Endothelial cell of umbilical vein (primary cell): ENCODE results near the gene RLN3. TPM values are rescaled to one million over a fixed set of nuclear protein-coding genes. Genes with fewer than 3 reads are reported as not detected.
A peak's percentile ranks its signal among the peaks of the same experiment; 100 is the strongest.

Source experiments
- BruUV-seq: library from RNA; stranded (reverse); fragments of 400-500 nt; replicated peaks from 2 replicates; lab custom pipeline; 2021; lab: Mats Ljungman, UMichigan
- CTCF ChIA-PET: fragments of 300-600, 350-600 bp; sonication (Branson Sonifier 250); formaldehyde crosslinking; loops from one replicate; lab custom pipeline; 2021; ENCODE audit warnings: antibody characterized with exemption, inconsistent platforms; lab: Charles Lee
- POLR2A ChIA-PET: fragments of 300-600, 350-600 bp; sonication (Branson Sonifier 250); formaldehyde crosslinking; loops from one replicate; lab custom pipeline; 2021; ENCODE audit warnings: antibody characterized with exemption, inconsistent platforms; lab: Charles Lee
- DNase-seq: peaks from one replicate; pipeline ENCODE4 v3.0.0-alpha.2; 2011; ENCODE audit warnings: low read depth, low spot score
- FAIRE-seq: peaks from 2 replicates; lab custom pipeline; 2011; peaks lifted over from hg19 to GRCh38; lab: Jason Lieb, UNC
- H2AFZ ChIP-seq: 2 replicates; pipeline ENCODE4 v1.6.0; 2012; ENCODE audit warnings: low read depth, low read length, control low read depth, inconsistent platforms
- H3K27ac ChIP-seq: 2 replicates; pipeline ENCODE4 v1.5.1; 2011; ENCODE audit warnings: low read depth, mild to moderate bottlenecking, control low read depth, low read length, moderate library complexity; ENCODE audit not compliant: insufficient read depth
- H3K27me3 ChIP-seq, 2 experiments: 2 replicates each; pipeline versions ENCODE4 v1.6.0 to v1.6.1; 2011; ENCODE audit warnings: low read length in 2 of 2, mixed read lengths in 1 of 2; ENCODE audit not compliant: control insufficient read depth in 2 of 2, insufficient read depth in 2 of 2
- H3K36me3 ChIP-seq, 2 experiments: 2 replicates in 1 of 2; 3 replicates in 1 of 2; pipeline ENCODE4 v1.5.1; 2011; ENCODE audit warnings: low read length in 2 of 2, mild to moderate bottlenecking in 1 of 2, moderate library complexity in 1 of 2; ENCODE audit not compliant: control insufficient read depth in 2 of 2, insufficient read depth in 2 of 2; ENCODE audit errors: extremely low read depth in 1 of 2
- H3K4me1 ChIP-seq: 3 replicates; pipeline ENCODE4 v1.5.1; 2011; ENCODE audit warnings: mild to moderate bottlenecking, low read length; ENCODE audit not compliant: control insufficient read depth, insufficient read depth; ENCODE audit errors: extremely low read depth
- H3K4me2 ChIP-seq: 2 replicates; pipeline ENCODE4 v1.6.1; 2011; ENCODE audit warnings: low read length, control low read depth, mixed read lengths; ENCODE audit not compliant: insufficient read depth
- H3K4me3 ChIP-seq, 3 experiments: fragments of 200-600 bp in 1 of 3; sonication (generic), shearing (Covaris generic) in 1 of 3; replicated peaks in 1 of 3; 2 replicates each; pipeline ENCODE4 v1.5.1; 2011 to 2016; ENCODE audit warnings: control low read depth in 3 of 3, low read length in 3 of 3, mild to moderate bottlenecking in 2 of 3, inconsistent platforms in 1 of 3, low read depth in 1 of 3, moderate library complexity in 1 of 3; ENCODE audit not compliant: insufficient read depth in 1 of 3
- H3K79me2 ChIP-seq: 2 replicates; pipeline ENCODE4 v1.6.0; 2012; ENCODE audit warnings: low read length, inconsistent platforms; ENCODE audit not compliant: control insufficient read depth, insufficient read depth
- H3K9ac ChIP-seq: replicated peaks from 2 replicates; pipeline ENCODE3; 2011; ENCODE audit warnings: low read length, control low read depth; ENCODE audit not compliant: insufficient read depth; ENCODE audit errors: extremely low read depth
- H3K9me1 ChIP-seq: replicated peaks from 3 replicates; pipeline ENCODE4 v1.6.0; 2011; ENCODE audit warnings: mild to moderate bottlenecking, low read length; ENCODE audit not compliant: control insufficient read depth, insufficient read depth; ENCODE audit errors: extremely low read depth
- H3K9me3 ChIP-seq: replicated peaks from 2 replicates; pipeline ENCODE4 v1.5.1; 2012; ENCODE audit warnings: low read length, inconsistent platforms; ENCODE audit not compliant: control insufficient read depth, insufficient read depth
- H4K20me1 ChIP-seq: replicated peaks from 2 replicates; pipeline ENCODE3; 2011; ENCODE audit warnings: mild to moderate bottlenecking, low read length; ENCODE audit not compliant: control insufficient read depth, insufficient read depth; ENCODE audit errors: extremely low read depth
- FOS ChIP-seq: IDR thresholded peaks from 2 replicates; pipeline ENCODE4 v1.6.1; 2011; ENCODE audit warnings: mild to moderate bottlenecking, low read length, moderate library complexity, borderline replicate concordance; ENCODE audit not compliant: insufficient read depth
- JUN ChIP-seq: IDR thresholded peaks from 2 replicates; pipeline ENCODE4 v1.6.1; 2011; ENCODE audit warnings: borderline replicate concordance, low read depth; ENCODE audit not compliant: insufficient read length, insufficient read depth
- MAX ChIP-seq: IDR thresholded peaks from 2 replicates; pipeline ENCODE4 v1.6.1; 2011; ENCODE audit not compliant: insufficient read depth, insufficient read length
- dilution Hi-C: fragments of 300-500 bp; cut with MboI; formaldehyde crosslinking; loops from one replicate; pipeline ENCODE4 v1.15.0; 2019; ENCODE audit warnings: low sequenced_read_pairs; ENCODE audit not compliant: extremely low pct_ligation_motif_present
- intact Hi-C: fragments of 100-400 bp; cut with micrococcal nuclease; formaldehyde crosslinking; loops from one replicate; pipeline ENCODE4 v1.10.0; 2022
- polyA plus RNA-seq, 4 experiments: library from polyadenylated mRNA; depleted of rRNA in 3 of 4; stranded (reverse) in 3 of 4; unstranded in 1 of 4; fragments of >200 nt; gene quantifications; 2 replicates each; pipeline versions ENCODE4 v1.2.1 to v1.2.3, GENCODE V29; 2011 to 2012; ENCODE audit warnings: missing spikeins in 1 of 4
- total RNA-seq: library from RNA; stranded (reverse); gene quantifications from 2 replicates; pipeline ENCODE4 v1.2.3, GENCODE V29; 2021

The RLN3 gene
- total and polyA plus RNA-seq, 2 donors (not counting 3 experiments of a cell fraction or from before 2014, with no cell fraction given), result not detected

GRCh38 chr19:14056741-14057356, 28.9 kb downstream of the RLN3 start:
- Histone ChIP-seq H3K9me1 (no peaks in the 10 kb centered on the region), H3K4me1 (no peaks in the 10 kb centered on the region), H3K36me3 (no peaks in the 10 kb centered on the region), H2AFZ (peak overlapping the region; percentile 10), H3K27me3 (peaks cover 7 to 8% of the 10 kb centered on the region in 2 experiments), H3K9ac (no peak overlapping the region), H3K4me3 (no peak overlapping the region), H3K27ac (no peak overlapping the region), H3K4me2 (no peak overlapping the region), H3K79me2 (no peaks in the 10 kb centered on the region), H4K20me1 (no peaks in the 10 kb centered on the region), H3K9me3 (no peaks in the 10 kb centered on the region)
- intact Hi-C loops, result loop anchor here (5.0 kb wide), 1 partner anchor 175 kb away; no protein-coding TSS in a partner anchor
- dilution Hi-C loops, result no loop called here
- DNase-seq (no peak), FAIRE-seq (no peak)
- POLR2A ChIA-PET, result interaction anchor here (0.6 kb wide), 1 partner anchor 154 kb away, joined by 3 read pairs; no protein-coding TSS in a partner anchor
- CTCF ChIA-PET, result interaction anchor here (0.8 to 4.6 kb wide), 11 partner anchors 8 to 269 kb away, joined by 3 to 24 read pairs (median 4); partner anchors contain the start of genes IL27RA, MISP3 and NANOS3
- BruUV-seq, result no TSS peak
- TF ChIP-seq FOS (no peak), JUN (no peak), MAX (no peak)
